BLaER1 (cell line): ENCODE data around the gene STPG2.

Experiments
- H3K27ac ChIP-seq: shearing (Covaris generic); formaldehyde crosslinking; 2 replicates; pipeline ENCODE4 v1.8.1; 2022
- H3K27me3 ChIP-seq: shearing (Covaris generic); formaldehyde crosslinking; 2 replicates; pipeline ENCODE4 v1.8.1; 2022
- H3K36me3 ChIP-seq: shearing (Covaris generic); formaldehyde crosslinking; 2 replicates; pipeline ENCODE4 v1.8.1; 2022
- H3K4me1 ChIP-seq: shearing (Covaris generic); formaldehyde crosslinking; 2 replicates; pipeline ENCODE4 v1.8.1; 2022
- H3K4me2 ChIP-seq: shearing (Covaris generic); formaldehyde crosslinking; 2 replicates; pipeline ENCODE4 v1.8.1; 2022
- H3K4me3 ChIP-seq: shearing (Covaris generic); formaldehyde crosslinking; 2 replicates; pipeline ENCODE4 v1.8.1; 2022
- H3K9ac ChIP-seq: shearing (Covaris generic); formaldehyde crosslinking; 2 replicates; pipeline ENCODE4 v1.8.1; 2022
- H3K9me3 ChIP-seq: shearing (Covaris generic); formaldehyde crosslinking; 2 replicates; pipeline ENCODE4 v1.8.1; 2022
- H4K20me1 ChIP-seq: shearing (Covaris generic); formaldehyde crosslinking; 2 replicates; pipeline ENCODE4 v1.8.1; 2022
- Cebpa-rat ChIP-seq: shearing (Covaris generic); IDR thresholded peaks from 2 replicates; pipeline ENCODE4 v1.8.1; 2022

Gene STPG2

DNA sequence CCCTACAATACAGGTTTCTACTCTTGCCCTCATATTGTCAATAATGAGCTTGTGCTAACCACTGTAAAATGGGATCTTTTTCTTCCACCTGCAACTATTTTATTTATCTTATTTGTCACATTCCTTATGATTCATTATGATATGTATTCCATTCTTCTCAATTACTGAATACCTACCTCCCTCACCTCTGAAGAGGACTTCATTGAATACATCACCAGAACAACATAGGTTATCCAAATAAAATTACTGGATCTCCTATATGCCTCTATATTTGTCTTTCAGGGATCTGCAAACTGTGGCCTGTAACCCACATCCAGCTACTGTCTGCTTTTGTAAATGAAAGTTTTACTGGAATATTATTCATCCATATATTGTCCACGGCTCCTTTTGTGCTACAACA, 41.3 kb downstream of the STPG2 start:
- no peak for TF ChIP-seq Cebpa-rat
- no peaks in the 10 kb centered on the region for H3K36me3 ChIP-seq
- H3K9ac ChIP-seq = no peak overlapping the region
- H3K27me3 ChIP-seq = no peaks in the 10 kb centered on the region
- H4K20me1 ChIP-seq = no peaks in the 10 kb centered on the region
- H3K27ac ChIP-seq = no peak overlapping the region
- no peaks in the 10 kb centered on the region for H3K4me1 ChIP-seq
- no peak overlapping the region for H3K4me3 ChIP-seq
- H3K9me3 ChIP-seq = no peaks in the 10 kb centered on the region
- H3K4me2 ChIP-seq = no peak overlapping the region

DNA sequence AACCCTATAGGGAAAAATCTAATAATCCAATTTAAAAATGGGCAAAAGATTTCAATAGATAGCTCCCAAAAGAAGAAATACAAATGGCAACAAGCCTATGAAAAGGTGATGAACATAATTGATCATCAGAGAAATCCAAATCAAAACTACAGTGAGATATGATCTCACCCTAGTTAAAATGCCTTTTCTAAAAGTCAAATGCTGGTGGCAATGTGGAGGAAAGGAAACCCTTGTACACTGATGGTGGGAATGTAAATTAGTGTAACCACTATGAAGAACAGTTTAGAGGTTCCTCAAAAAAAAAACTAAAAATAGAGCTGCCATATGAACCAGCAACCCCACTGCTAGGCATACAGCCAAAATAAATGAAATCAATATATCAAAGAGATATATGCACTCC, 44.5 kb downstream of the STPG2 start:
- H3K27ac ChIP-seq = no peak overlapping the region
- H3K4me3 ChIP-seq = no peak overlapping the region
- no peaks in the 10 kb centered on the region for H4K20me1 ChIP-seq
- H3K9me3 ChIP-seq = peaks cover 8% of the 10 kb centered on the region; the same call in 1 of the 2 replicates
- H3K4me2 ChIP-seq = no peak overlapping the region
- no peaks in the 10 kb centered on the region for H3K27me3 ChIP-seq
- H3K4me1 ChIP-seq = no peaks in the 10 kb centered on the region
- no peak overlapping the region for H3K9ac ChIP-seq
- TF ChIP-seq Cebpa-rat = no peak
- H3K36me3 ChIP-seq = no peaks in the 10 kb centered on the region

- Histone ChIP-seq H3K4me1 (no peaks in the 10 kb centered on the region), H3K9ac (no peak overlapping the region), H3K9me3 (peaks cover 8% of the 10 kb centered on the region; the same call in 1 of the 2 replicates), H3K27me3 (no peaks in the 10 kb centered on the region), H3K27ac (no peak overlapping the region), H3K4me2 (no peak overlapping the region), H4K20me1 (no peaks in the 10 kb centered on the region), H3K4me3 (no peak overlapping the region), H3K36me3 (no peaks in the 10 kb centered on the region)
- TF ChIP-seq Cebpa-rat = no peak
These were observed 49.2 kb downstream of the STPG2 start for GRCh38 chr4:98094118-98094517.

- no peaks in the 10 kb centered on the region for H4K20me1 ChIP-seq
- H3K4me3 ChIP-seq = no peak overlapping the region
- H3K36me3 ChIP-seq = no peaks in the 10 kb centered on the region
- peaks cover 8% of the 10 kb centered on the region; the same call in 1 of the 2 replicates for H3K9me3 ChIP-seq
- H3K9ac ChIP-seq = no peak overlapping the region
- no peak overlapping the region for H3K4me2 ChIP-seq
- H3K27me3 ChIP-seq = no peaks in the 10 kb centered on the region
- TF ChIP-seq Cebpa-rat = no peak
- no peaks in the 10 kb centered on the region for H3K4me1 ChIP-seq
- H3K27ac ChIP-seq = no peak overlapping the region
These were observed 49.6 kb downstream of the STPG2 start for GRCh38 chr4:98093662-98094061.

DNA sequence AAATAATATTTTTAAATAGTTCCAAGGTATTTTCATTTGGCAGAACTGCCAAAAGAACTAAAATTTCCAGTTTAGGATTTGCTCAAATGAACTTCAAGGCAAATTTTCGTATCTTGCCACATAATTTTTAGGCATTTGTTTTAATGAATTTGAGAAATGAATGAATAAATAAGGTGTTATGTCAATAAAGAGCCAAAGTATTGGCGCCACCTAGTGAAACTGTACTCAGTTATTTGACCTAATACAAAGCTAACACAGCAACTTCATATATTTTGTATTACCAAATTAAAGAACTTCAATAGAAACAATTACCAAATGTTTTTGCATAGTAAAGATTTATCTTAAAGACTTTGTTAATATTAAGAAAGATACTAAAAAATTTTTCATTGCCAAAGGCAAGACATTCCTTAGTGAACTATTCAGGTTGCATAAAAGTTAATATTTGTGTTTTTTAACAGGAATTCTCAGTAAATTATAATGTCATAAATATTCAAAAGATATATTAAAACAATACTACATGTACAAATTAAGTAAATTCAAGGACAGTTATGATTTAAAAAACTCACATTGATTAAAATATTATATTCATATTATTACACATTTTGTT, 50.3 kb downstream of the STPG2 start:
- Histone ChIP-seq H3K27me3 (no peaks in the 10 kb centered on the region), H3K27ac (no peak overlapping the region)

DNA sequence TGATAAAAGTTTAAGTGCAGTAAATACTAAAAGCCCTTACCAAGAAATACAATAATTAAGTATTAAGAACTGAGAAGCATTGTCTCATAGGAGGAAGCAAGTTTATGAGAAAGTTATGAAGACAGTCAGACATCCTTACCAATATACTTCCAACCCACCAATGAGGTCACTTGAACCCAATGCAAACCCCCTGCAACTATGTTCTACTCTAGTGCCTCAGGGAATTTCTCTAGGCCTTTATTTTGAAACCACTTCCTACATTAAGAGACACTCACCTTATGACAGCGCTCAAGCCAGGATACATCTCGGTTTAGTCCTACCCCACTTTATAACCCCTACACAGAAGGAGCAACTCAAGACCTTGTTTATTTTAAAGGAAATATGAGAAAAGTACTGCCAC, 61.3 kb downstream of the STPG2 start:
- no peak for TF ChIP-seq Cebpa-rat
- Histone ChIP-seq H3K9ac (no peak overlapping the region), H3K36me3 (no peaks in the 10 kb centered on the region), H3K27ac (no peak overlapping the region), H3K4me2 (no peak overlapping the region), H3K27me3 (no peaks in the 10 kb centered on the region), H3K4me1 (no peaks in the 10 kb centered on the region), H3K4me3 (no peak overlapping the region), H4K20me1 (no peaks in the 10 kb centered on the region), H3K9me3 (no peaks in the 10 kb centered on the region)

More for the DNA sequence above, 50.3 kb downstream of the STPG2 start:
- Histone ChIP-seq H3K4me1 (no peaks in the 10 kb centered on the region), H3K4me2 (no peak overlapping the region), H3K9ac (no peak overlapping the region), H3K9me3 (peaks cover 8% of the 10 kb centered on the region; the same call in 1 of the 2 replicates), H3K4me3 (no peak overlapping the region), H4K20me1 (no peaks in the 10 kb centered on the region), H3K36me3 (no peaks in the 10 kb centered on the region)
- no peak for TF ChIP-seq Cebpa-rat

DNA sequence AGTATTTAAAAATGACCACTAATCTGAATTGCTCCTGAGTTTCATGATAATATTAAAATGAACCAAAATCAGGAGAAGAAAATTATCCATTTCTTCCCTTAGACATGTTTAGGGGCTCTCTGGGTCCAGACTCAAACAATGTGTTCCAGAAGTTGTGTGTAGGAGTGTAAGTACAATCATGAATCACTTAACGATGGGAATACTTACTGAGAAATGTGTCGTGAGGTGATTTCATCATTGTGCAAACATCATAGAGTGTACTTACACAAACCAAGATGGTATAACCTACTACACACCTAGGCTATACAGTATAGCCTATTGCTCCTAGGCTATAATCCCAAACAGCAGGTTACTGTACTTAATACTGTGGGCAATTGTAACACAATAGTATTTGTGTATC, 74.8 kb downstream of the STPG2 start:
- Histone ChIP-seq H3K36me3 (no peaks in the 10 kb centered on the region), H3K4me1 (no peaks in the 10 kb centered on the region), H3K9me3 (no peaks in the 10 kb centered on the region), H3K27ac (no peak overlapping the region), H3K27me3 (no peaks in the 10 kb centered on the region), H3K4me2 (no peak overlapping the region), H3K4me3 (no peak overlapping the region), H4K20me1 (no peaks in the 10 kb centered on the region), H3K9ac (no peak overlapping the region)
- no peak for TF ChIP-seq Cebpa-rat

GRCh38 chr4:98055800-98056501, 87.3 kb downstream of the STPG2 start:
- H3K27me3 ChIP-seq = no peaks in the 10 kb centered on the region
- H3K27ac ChIP-seq = no peak overlapping the region
- H3K4me1 ChIP-seq = no peaks in the 10 kb centered on the region
- no peak overlapping the region for H3K4me2 ChIP-seq
- H3K9ac ChIP-seq = no peak overlapping the region
- no peak overlapping the region for H3K4me3 ChIP-seq
- H3K9me3 ChIP-seq = peaks cover 5% of the 10 kb centered on the region; the same call in 1 of the 2 replicates
- no peak for TF ChIP-seq Cebpa-rat
- no peaks in the 10 kb centered on the region for H3K36me3 ChIP-seq
- H4K20me1 ChIP-seq = no peaks in the 10 kb centered on the region

GRCh38 chr4:98046665-98047064, 96.6 kb downstream of the STPG2 start:
- no peak overlapping the region for H3K4me3 ChIP-seq
- H4K20me1 ChIP-seq = no peaks in the 10 kb centered on the region
- H3K27me3 ChIP-seq = no peaks in the 10 kb centered on the region
- no peak overlapping the region for H3K9ac ChIP-seq
- H3K4me1 ChIP-seq = no peaks in the 10 kb centered on the region
- no peak for TF ChIP-seq Cebpa-rat
- H3K27ac ChIP-seq = no peak overlapping the region
- no peak overlapping the region for H3K4me2 ChIP-seq
- H3K36me3 ChIP-seq = no peaks in the 10 kb centered on the region
- no peaks in the 10 kb centered on the region for H3K9me3 ChIP-seq

DNA sequence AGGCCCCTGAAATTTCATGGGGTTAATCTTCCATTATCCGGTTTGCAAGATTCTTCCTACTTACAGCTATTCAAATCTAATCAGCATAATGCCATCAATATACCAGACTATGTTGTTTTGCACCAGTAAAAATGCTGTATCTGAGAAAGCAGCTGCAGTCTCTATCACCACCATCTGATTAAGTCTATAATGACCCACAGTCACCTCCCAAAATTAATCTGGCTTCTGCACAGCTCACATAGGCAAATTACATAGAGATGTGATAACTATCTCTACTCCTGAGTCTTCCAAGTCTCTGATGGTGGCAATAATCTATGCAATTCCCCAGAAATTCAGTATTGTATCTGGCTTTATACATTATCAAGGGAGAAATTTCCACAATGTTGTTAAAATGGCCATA, 113.2 kb downstream of the STPG2 start:
- no peaks in the 10 kb centered on the region for H3K4me1 ChIP-seq
- H3K9me3 ChIP-seq = no peaks in the 10 kb centered on the region
- no peak overlapping the region for H3K4me2 ChIP-seq
- no peaks in the 10 kb centered on the region for H3K27me3 ChIP-seq
- no peak overlapping the region for H3K4me3 ChIP-seq
- no peak for TF ChIP-seq Cebpa-rat
- H4K20me1 ChIP-seq = no peaks in the 10 kb centered on the region
- no peaks in the 10 kb centered on the region for H3K36me3 ChIP-seq
- H3K27ac ChIP-seq = no peak overlapping the region
- H3K9ac ChIP-seq = no peak overlapping the region
